HepG2 (cell line): Measurements from ENCODE around the gene FAM83D. TPM values are rescaled to one million over a fixed set of nuclear protein-coding genes. Genes with fewer than 3 reads are reported as not detected.

Experiments
- ATAC-seq: fragments of 200-7000 bp; cut with Tn5 transposase; 3 replicates; pipeline ENCODE4 v1.9.1; 2020; ENCODE audit warnings: mild to moderate bottlenecking, moderate library complexity
- BruUV-seq: library from RNA; stranded (reverse); fragments of 400-500 nt; replicated peaks from 2 replicates; lab custom pipeline; 2021; lab: Mats Ljungman, UMichigan
- CTCF ChIA-PET: fragments of 300-600 bp; formaldehyde crosslinking; extraction: SDS; loops from one replicate; lab custom pipeline; 2021; ENCODE audit warnings: low total read pairs, inconsistent platforms, low intra/inter-chr PET ratio; lab: Yijun Ruan, JAX
- POLR2A ChIA-PET: fragments of 350-600 bp; sonication (Branson Sonifier 250); formaldehyde crosslinking; loops from one replicate; lab custom pipeline; 2020; ENCODE audit warnings: antibody characterized with exemption, inconsistent platforms; lab: Yijun Ruan, JAX
- DNase-seq: peaks from one replicate; pipeline ENCODE4 v3.0.0-alpha.2; 2015; ENCODE audit warnings: low spot score
- FAIRE-seq: peaks from 3 replicates; lab custom pipeline; 2011; peaks lifted over from hg19 to GRCh38; lab: Jason Lieb, UNC
- H2AFZ ChIP-seq: one replicate; pipeline ENCODE4 v1.6.1; 2011; ENCODE audit warnings: low read length, inconsistent platforms
- H3K27ac ChIP-seq: fragments of 300-600 bp; 3 replicates; pipeline ENCODE4 v1.8.0; 2011; ENCODE audit warnings: mixed run types, mild to moderate bottlenecking, mixed read lengths, low read length, inconsistent platforms; ENCODE audit not compliant: insufficient read depth; ENCODE audit errors: extremely low read length
- H3K27me3 ChIP-seq, 2 experiments: fragments of 200-600 bp in 1 of 2; 2 replicates in 1 of 2; 3 replicates in 1 of 2; pipeline versions ENCODE4 v1.6.0 to v1.8.0; 2011; ENCODE audit warnings: low read length in 2 of 2, mild to moderate bottlenecking in 2 of 2, moderate library complexity in 2 of 2, inconsistent platforms in 1 of 2; ENCODE audit not compliant: insufficient read depth in 2 of 2, control insufficient read depth in 1 of 2
- H3K36me3 ChIP-seq, 2 experiments: fragments of 200-600 bp in 1 of 2; replicated peaks in 1 of 2; 2 replicates in 1 of 2; 3 replicates in 1 of 2; pipeline versions ENCODE4 v1.5.1 to v1.8.0; 2011; ENCODE audit warnings: low read length in 2 of 2, inconsistent platforms in 1 of 2; ENCODE audit not compliant: insufficient read depth in 2 of 2, control insufficient read depth in 1 of 2
- H3K4me1 ChIP-seq: 2 replicates; pipeline ENCODE4 v1.5.1; 2012; ENCODE audit warnings: low read length, inconsistent platforms; ENCODE audit not compliant: insufficient read depth
- H3K4me2 ChIP-seq: 2 replicates; pipeline ENCODE4 v1.6.0; 2011; ENCODE audit warnings: low read depth, low read length, inconsistent platforms
- H3K4me3 ChIP-seq, 3 experiments: fragments of 200-600 bp in 1 of 3; sonication (generic), shearing (Covaris generic) in 1 of 3; replicated peaks in 1 of 3; 2 replicates each; pipeline ENCODE4 v1.5.1; 2011 to 2016; ENCODE audit warnings: low read length in 3 of 3, inconsistent platforms in 2 of 3, low read depth in 2 of 3, mild to moderate bottlenecking in 2 of 3, control low read depth in 1 of 3, mixed read lengths in 1 of 3; ENCODE audit not compliant: insufficient read depth in 1 of 3
- H3K79me2 ChIP-seq: one replicate; pipeline ENCODE4 v1.6.1; 2011; ENCODE audit warnings: low read length, inconsistent platforms; ENCODE audit not compliant: insufficient read depth
- H3K9ac ChIP-seq: 2 replicates; pipeline ENCODE4 v1.6.0; 2011; ENCODE audit warnings: mild to moderate bottlenecking, low read depth, low read length, inconsistent platforms; ENCODE audit not compliant: insufficient read depth
- H3K9me3 ChIP-seq: 2 replicates; pipeline ENCODE4 v1.5.1; 2012; ENCODE audit warnings: mild to moderate bottlenecking, low read length
- H4K20me1 ChIP-seq: 2 replicates; pipeline ENCODE4 v1.6.0; 2011; ENCODE audit warnings: inconsistent platforms, mild to moderate bottlenecking, low read length, moderate library complexity; ENCODE audit not compliant: insufficient read depth
- CBX5 ChIP-seq: sonication (generic); formaldehyde crosslinking; IDR thresholded peaks from 2 replicates; pipeline ENCODE4 v1.4.0; 2020; ENCODE audit warnings: missing genetic modification reagents, borderline replicate concordance
- KAT7 ChIP-seq: IDR thresholded peaks from 2 replicates; pipeline ENCODE4 v1.6.1; 2018; ENCODE audit warnings: borderline replicate concordance, missing compliant biosample characterization
- KLF13 ChIP-seq: sonication (generic); formaldehyde crosslinking; IDR thresholded peaks from 2 replicates; pipeline ENCODE4 v1.4.0; 2020; ENCODE audit warnings: mild to moderate bottlenecking, missing genetic modification reagents
- MIER2 ChIP-seq: IDR thresholded peaks from 2 replicates; pipeline ENCODE4 v1.6.1; 2016; ENCODE audit warnings: missing biosample characterization, missing genetic modification reagents
- RNF2 ChIP-seq: fragments of 450-650 bp; conservative IDR thresholded peaks from 2 replicates; pipeline ENCODE4 v1.6.1; 2016; ENCODE audit warnings: low read depth
- SRSF4 ChIP-seq: fragments of 200-400 bp; formaldehyde crosslinking; IDR thresholded peaks from one replicate; pipeline ENCODE4 v1.6.1; 2018; ENCODE audit warnings: mild to moderate bottlenecking, low read depth, low read length, moderate library complexity; ENCODE audit not compliant: poor library complexity, severe bottlenecking
- ZNF432 ChIP-seq: sonication (generic); formaldehyde crosslinking; IDR thresholded peaks from 2 replicates; pipeline ENCODE4 v1.5.0; 2020; ENCODE audit warnings: missing genetic modification reagents, mild to moderate bottlenecking, borderline replicate concordance
- ZNF572 ChIP-seq: sonication (generic); formaldehyde crosslinking; IDR thresholded peaks from 2 replicates; pipeline ENCODE4 v1.5.1; 2020; ENCODE audit warnings: mild to moderate bottlenecking, missing genetic modification reagents
- ZNF652 ChIP-seq: IDR thresholded peaks from 2 replicates; pipeline ENCODE4 v1.6.1; 2016; ENCODE audit warnings: low read depth, borderline replicate concordance
- ZSCAN30 ChIP-seq: sonication (generic); formaldehyde crosslinking; IDR thresholded peaks from 2 replicates; pipeline ENCODE4 v1.5.0; 2020; ENCODE audit warnings: mild to moderate bottlenecking, missing genetic modification reagents
- WGBS: methylation state at CpG from one replicate; pipeline ENCODE4 v1.1.6; 2017; ENCODE audit warnings: low lambda C conversion rate; 5-methylcytosine and 5-hydroxymethylcytosine counted together
- in situ Hi-C: cut with HindIII; loops from 2 replicates; pipeline ENCODE4 v1.10.0; 2017; ENCODE audit warnings: low pct_unique_long_range_greater_than_20kb; ENCODE audit not compliant: extremely low pct_ligation_motif_present
- intact Hi-C: fragments of 100-400 bp; cut with micrococcal nuclease; formaldehyde crosslinking; loops from one replicate; pipeline ENCODE4 v1.10.0; 2022; ENCODE audit not compliant: unreplicated experiment
- polyA plus RNA-seq, 8 experiments: library from polyadenylated mRNA; depleted of rRNA in 3 of 8; stranded (reverse) in 7 of 8; unstranded in 1 of 8; fragments of >200 nt; fragmentation: Illumina TruSeq in 4 of 8; extraction: Trizol in 4 of 8; gene quantifications; 2 replicates each; pipeline versions ENCODE4 v1.2.1 to v1.2.3, GENCODE V29; 2011 to 2016; ENCODE audit warnings: low read depth in 4 of 8, missing spikeins in 1 of 8, mixed read lengths in 1 of 8; ENCODE audit not compliant: insufficient read depth in 1 of 8
- total RNA-seq, 5 experiments: library from RNA; depleted of rRNA; stranded (reverse); fragments of >200 nt; fragmentation: Illumina TruSeq; extraction: Trizol; gene quantifications; 2 replicates each; pipeline ENCODE4 v1.2.3, GENCODE V29; 2016; ENCODE audit warnings: low read depth in 1 of 5
- TF ChIP-seq, protein P1 (sequence below): sonication (generic); formaldehyde crosslinking; conservative IDR thresholded peaks from 2 replicates; pipeline ENCODE4 v1.4.0; 2020; ENCODE audit warnings: missing genetic modification reagents
- TF ChIP-seq, protein P2 (sequence below): IDR thresholded peaks from 2 replicates; pipeline ENCODE4 v1.6.1; 2016; ENCODE audit warnings: missing compliant biosample characterization, missing genetic modification reagents, borderline replicate concordance

Gene FAM83D
- total and polyA plus RNA-seq, 2 of the 13 experiments (the other 11 are each of a cell fraction or from before 2014, with no cell fraction given), result 51.4 to 64.0 TPM

DNA sequence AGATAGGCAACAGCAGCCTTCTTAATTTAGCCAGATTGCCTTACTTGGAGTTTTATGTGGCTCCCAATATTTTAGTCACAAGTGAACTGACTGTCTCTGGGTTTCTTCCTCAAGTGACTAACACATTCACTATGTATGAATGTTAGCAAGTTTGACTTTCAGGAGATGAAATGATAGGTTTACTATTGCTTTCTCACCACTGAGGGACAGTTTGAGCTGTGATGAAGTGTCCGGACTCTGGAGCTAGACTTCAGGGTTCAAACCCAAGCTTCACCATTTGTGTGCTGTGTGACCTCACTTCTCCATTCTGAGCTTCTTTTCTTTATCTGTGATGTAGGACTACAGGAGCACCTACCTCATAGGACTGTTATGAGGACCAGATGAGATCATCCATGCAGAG, 44.1 kb downstream of the FAM83D start:
- Histone ChIP-seq H3K9me3 (no peaks in the 10 kb centered on the region), H3K4me3 (no peak overlapping the region), H3K27me3 (no peaks in the 10 kb centered on the region), H4K20me1 (no peaks in the 10 kb centered on the region), H3K9ac (no peak overlapping the region), H3K4me2 (no peak overlapping the region), H3K4me1 (peaks cover 30% of the 10 kb centered on the region), H2AFZ (no peak overlapping the region), H3K79me2 (peaks cover 30% of the 10 kb centered on the region), H3K36me3 (peaks cover 11 to 71% of the 10 kb centered on the region in 2 experiments), H3K27ac (no peak overlapping the region)
- in situ Hi-C loops, result no loop called here
- POLR2A ChIA-PET, result interaction anchor here (1.0 kb wide), 1 partner anchor 9 kb away, joined by 4 read pairs; no protein-coding TSS in a partner anchor
- BruUV-seq, result no TSS peak
- CTCF ChIA-PET, result no interaction called here
- FAIRE-seq (no peak), DNase-seq (no peak), ATAC-seq (no peak)
- intact Hi-C loops, result no loop called here
- TF ChIP-seq RNF2 (no peak), ZNF652 (CRISPR knock-in tag) (no peak), SRSF4 (no peak), ZNF432 (CRISPR knock-in tag) (no peak), CBX5 (CRISPR knock-in tag) (no peak), KLF13 (no peak), KAT7 (no peak), ZSCAN30 (CRISPR knock-in tag) (no peak), ZNF572 (no peak), MIER2 (CRISPR knock-in tag) (no peak)
- TF ChIP-seq, protein P1, sequence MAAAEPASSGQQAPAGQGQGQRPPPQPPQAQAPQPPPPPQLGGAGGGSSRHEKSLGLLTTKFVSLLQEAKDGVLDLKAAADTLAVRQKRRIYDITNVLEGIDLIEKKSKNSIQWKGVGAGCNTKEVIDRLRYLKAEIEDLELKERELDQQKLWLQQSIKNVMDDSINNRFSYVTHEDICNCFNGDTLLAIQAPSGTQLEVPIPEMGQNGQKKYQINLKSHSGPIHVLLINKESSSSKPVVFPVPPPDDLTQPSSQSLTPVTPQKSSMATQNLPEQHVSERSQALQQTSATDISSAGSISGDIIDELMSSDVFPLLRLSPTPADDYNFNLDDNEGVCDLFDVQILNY, result no peak
- TF ChIP-seq, protein P2, sequence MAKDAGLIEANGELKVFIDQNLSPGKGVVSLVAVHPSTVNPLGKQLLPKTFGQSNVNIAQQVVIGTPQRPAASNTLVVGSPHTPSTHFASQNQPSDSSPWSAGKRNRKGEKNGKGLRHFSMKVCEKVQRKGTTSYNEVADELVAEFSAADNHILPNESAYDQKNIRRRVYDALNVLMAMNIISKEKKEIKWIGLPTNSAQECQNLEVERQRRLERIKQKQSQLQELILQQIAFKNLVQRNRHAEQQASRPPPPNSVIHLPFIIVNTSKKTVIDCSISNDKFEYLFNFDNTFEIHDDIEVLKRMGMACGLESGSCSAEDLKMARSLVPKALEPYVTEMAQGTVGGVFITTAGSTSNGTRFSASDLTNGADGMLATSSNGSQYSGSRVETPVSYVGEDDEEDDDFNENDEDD (CRISPR knock-in tag), result no peak
- WGBS, result 100% methylated on average over 1 of the region's 1 CpG
